HepG2 (cell line): Measurements from ENCODE around the gene TMEM129. TPM values are rescaled to one million over a fixed set of nuclear protein-coding genes. Genes with fewer than 3 reads are reported as not detected.

Source experiments
- ARNT ChIP-seq: fragments of 450-650 bp; IDR thresholded peaks from 2 replicates; pipeline ENCODE4 v1.6.1; 2017
- CHD2 ChIP-seq: IDR thresholded peaks from 2 replicates; pipeline ENCODE4 v1.6.1; 2011; ENCODE audit warnings: low read depth, low read length, improper control_type of control experiment
- EZH2 ChIP-seq: conservative IDR thresholded peaks from 2 replicates; pipeline ENCODE4 v1.6.1; 2012; ENCODE audit warnings: mild to moderate bottlenecking, low read depth, low read length, moderate library complexity
- HOXD1 ChIP-seq: sonication (generic); formaldehyde crosslinking; IDR thresholded peaks from 2 replicates; pipeline ENCODE4 v1.5.0; 2020; ENCODE audit warnings: missing genetic modification reagents
- NFE2L1 ChIP-seq: sonication (generic); formaldehyde crosslinking; IDR thresholded peaks from 2 replicates; pipeline ENCODE4 v1.4.0; 2020; ENCODE audit warnings: missing genetic modification reagents, mild to moderate bottlenecking, borderline replicate concordance
- NFE2L2 ChIP-seq: fragments of 150-350 bp; IDR thresholded peaks from 2 replicates; pipeline ENCODE4 v1.6.1; 2014; ENCODE audit warnings: low read length
- NRL ChIP-seq: sonication (generic); formaldehyde crosslinking; IDR thresholded peaks from 2 replicates; pipeline ENCODE4 v1.5.0; 2020; ENCODE audit warnings: missing genetic modification reagents, mild to moderate bottlenecking, moderate library complexity, borderline replicate concordance
- PHF21A ChIP-seq: sonication (generic); formaldehyde crosslinking; IDR thresholded peaks from 2 replicates; pipeline ENCODE4 v1.5.0; 2020; ENCODE audit warnings: mild to moderate bottlenecking, missing genetic modification reagents
- PLRG1 ChIP-seq: fragments of 450-650 bp; conservative IDR thresholded peaks from 2 replicates; pipeline ENCODE4 v1.6.1; 2016
- POGZ ChIP-seq: sonication (generic); formaldehyde crosslinking; IDR thresholded peaks from 2 replicates; pipeline ENCODE4 v1.4.0; 2020; ENCODE audit warnings: mild to moderate bottlenecking, missing genetic modification reagents
- RXRA ChIP-seq: sonication (generic); formaldehyde crosslinking; IDR thresholded peaks from 2 replicates; pipeline ENCODE4 v1.5.1; 2020; ENCODE audit warnings: missing genetic modification reagents
- SRSF9 ChIP-seq: fragments of 200-400 bp; formaldehyde crosslinking; IDR thresholded peaks from 2 replicates; pipeline ENCODE4 v1.6.1; 2018; ENCODE audit warnings: borderline replicate concordance, mild to moderate bottlenecking, low read depth, low read length; ENCODE audit not compliant: insufficient read depth, poor library complexity, severe bottlenecking
- ZEB1 ChIP-seq: IDR thresholded peaks from 2 replicates; pipeline ENCODE4 v1.6.1; 2012; ENCODE audit warnings: mild to moderate bottlenecking, low read depth, inconsistent platforms; ENCODE audit not compliant: insufficient replicate concordance
- ZFP36L1 ChIP-seq: sonication (generic); formaldehyde crosslinking; IDR thresholded peaks from 2 replicates; pipeline ENCODE4 v1.8.0; 2022; ENCODE audit warnings: mild to moderate bottlenecking, missing genetic modification reagents, moderate library complexity
- ZNF484 ChIP-seq: sonication (generic); formaldehyde crosslinking; IDR thresholded peaks from 2 replicates; pipeline ENCODE4 v1.5.1; 2020; ENCODE audit warnings: mild to moderate bottlenecking, low read depth, missing genetic modification reagents, borderline replicate concordance
- ZNF713 ChIP-seq: sonication (generic); formaldehyde crosslinking; IDR thresholded peaks from 2 replicates; pipeline ENCODE4 v1.4.0; 2020; ENCODE audit warnings: mild to moderate bottlenecking, missing genetic modification reagents
- ZNF773 ChIP-seq: sonication (generic); formaldehyde crosslinking; IDR thresholded peaks from 2 replicates; pipeline ENCODE4 v1.4.0; 2020; ENCODE audit warnings: missing genetic modification reagents, borderline replicate concordance
- polyA plus RNA-seq, 8 experiments: library from polyadenylated mRNA; depleted of rRNA in 3 of 8; stranded (reverse) in 7 of 8; unstranded in 1 of 8; fragments of >200 nt; fragmentation: Illumina TruSeq in 4 of 8; extraction: Trizol in 4 of 8; gene quantifications; 2 replicates each; pipeline versions ENCODE4 v1.2.1 to v1.2.3, GENCODE V29; 2011 to 2016; ENCODE audit warnings: low read depth in 4 of 8, missing spikeins in 1 of 8, mixed read lengths in 1 of 8; ENCODE audit not compliant: insufficient read depth in 1 of 8
- total RNA-seq, 5 experiments: library from RNA; depleted of rRNA; stranded (reverse); fragments of >200 nt; fragmentation: Illumina TruSeq; extraction: Trizol; gene quantifications; 2 replicates each; pipeline ENCODE4 v1.2.3, GENCODE V29; 2016; ENCODE audit warnings: low read depth in 1 of 5
- TF ChIP-seq, protein P1 (sequence below): sonication (generic); formaldehyde crosslinking; IDR thresholded peaks from 2 replicates; pipeline ENCODE4 v1.9.0; 2021; ENCODE audit warnings: missing genetic modification reagents, mild to moderate bottlenecking, borderline replicate concordance
- TF ChIP-seq, protein P2 (sequence below): sonication (generic); formaldehyde crosslinking; IDR thresholded peaks from 2 replicates; pipeline ENCODE4 v1.8.1; 2023; ENCODE audit warnings: missing genetic modification reagents, mild to moderate bottlenecking, borderline replicate concordance
- TF ChIP-seq, protein P3 (sequence below): sonication (generic); formaldehyde crosslinking; IDR thresholded peaks from 2 replicates; pipeline ENCODE4 v1.4.0; 2020; ENCODE audit warnings: missing genetic modification reagents, borderline replicate concordance
- TF ChIP-seq, protein P4 (sequence below): sonication (generic); formaldehyde crosslinking; IDR thresholded peaks from 2 replicates; pipeline ENCODE4 v1.4.0; 2020; ENCODE audit warnings: missing genetic modification reagents
- TF ChIP-seq, protein P5 (sequence below): sonication (generic); formaldehyde crosslinking; IDR thresholded peaks from 2 replicates; pipeline ENCODE4 v1.4.0; 2020; ENCODE audit warnings: mild to moderate bottlenecking, missing genetic modification reagents

Gene TMEM129
- total and polyA plus RNA-seq, 2 of the 13 experiments (the other 11 are each of a cell fraction or from before 2014, with no cell fraction given), result 19.0 to 25.8 TPM

DNA sequence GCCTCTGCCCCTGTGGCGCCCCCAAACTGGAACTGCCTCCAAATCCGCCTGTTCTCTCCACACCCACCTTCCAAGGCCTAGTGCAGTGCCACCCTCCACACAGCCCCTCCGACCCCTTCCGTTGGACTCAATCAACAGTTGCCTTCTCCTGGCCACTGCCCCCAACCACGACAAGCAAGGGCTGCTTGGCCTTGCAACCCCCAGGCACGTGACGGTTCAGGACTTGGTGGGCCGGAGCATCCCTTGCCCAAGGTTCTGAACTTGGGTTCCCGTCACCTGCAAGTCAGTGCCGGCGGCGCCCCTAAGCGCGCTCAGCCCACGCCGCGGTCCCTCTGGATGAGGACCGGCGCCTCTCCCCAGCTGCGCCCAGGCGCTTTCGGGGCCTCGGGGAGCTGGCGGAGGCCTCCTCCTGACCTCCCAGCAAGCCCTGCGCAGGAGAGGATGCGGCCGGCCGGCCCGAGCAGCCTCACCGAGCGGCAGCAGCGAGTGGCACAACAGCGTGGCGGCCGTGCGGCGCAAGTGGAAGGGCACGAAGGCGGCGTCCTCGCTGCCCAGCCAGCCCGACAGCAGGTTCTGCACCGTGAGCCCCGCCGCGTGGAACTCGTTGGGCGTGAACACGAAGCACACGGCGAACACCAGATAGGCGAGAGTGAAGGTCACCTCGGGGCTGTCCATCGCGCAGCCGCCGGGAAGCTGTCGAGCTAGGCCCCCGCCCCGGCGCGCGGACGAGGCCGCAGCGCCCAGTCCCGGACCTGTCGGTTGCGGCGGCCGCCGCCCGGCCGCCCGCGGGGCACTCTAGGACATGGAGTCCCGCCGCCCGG is 750 bp downstream of the TMEM129 start (continued):
- TF ChIP-seq RXRA (CRISPR knock-in tag), result peak; percentile 24; the same call in 1 of the 2 replicates
- no peak for TF ChIP-seq SRSF9
- TF ChIP-seq, protein P1, sequence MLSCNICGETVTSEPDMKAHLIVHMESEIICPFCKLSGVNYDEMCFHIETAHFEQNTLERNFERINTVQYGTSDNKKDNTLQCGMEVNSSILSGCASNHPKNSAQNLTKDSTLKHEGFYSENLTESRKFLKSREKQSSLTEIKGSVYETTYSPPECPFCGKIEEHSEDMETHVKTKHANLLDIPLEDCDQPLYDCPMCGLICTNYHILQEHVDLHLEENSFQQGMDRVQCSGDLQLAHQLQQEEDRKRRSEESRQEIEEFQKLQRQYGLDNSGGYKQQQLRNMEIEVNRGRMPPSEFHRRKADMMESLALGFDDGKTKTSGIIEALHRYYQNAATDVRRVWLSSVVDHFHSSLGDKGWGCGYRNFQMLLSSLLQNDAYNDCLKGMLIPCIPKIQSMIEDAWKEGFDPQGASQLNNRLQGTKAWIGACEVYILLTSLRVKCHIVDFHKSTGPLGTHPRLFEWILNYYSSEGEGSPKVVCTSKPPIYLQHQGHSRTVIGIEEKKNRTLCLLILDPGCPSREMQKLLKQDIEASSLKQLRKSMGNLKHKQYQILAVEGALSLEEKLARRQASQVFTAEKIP (CRISPR knock-in tag), result no peak
- TF ChIP-seq HOXD1 (CRISPR knock-in tag), result 0 out of 2 replicates have a peak, but pooled peaks have one; percentile 45
- TF ChIP-seq, protein P2, sequence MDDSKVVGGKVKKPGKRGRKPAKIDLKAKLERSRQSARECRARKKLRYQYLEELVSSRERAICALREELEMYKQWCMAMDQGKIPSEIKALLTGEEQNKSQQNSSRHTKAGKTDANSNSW (CRISPR knock-in tag), result no peak
- TF ChIP-seq ARNT, result no peak
- TF ChIP-seq, protein P3, sequence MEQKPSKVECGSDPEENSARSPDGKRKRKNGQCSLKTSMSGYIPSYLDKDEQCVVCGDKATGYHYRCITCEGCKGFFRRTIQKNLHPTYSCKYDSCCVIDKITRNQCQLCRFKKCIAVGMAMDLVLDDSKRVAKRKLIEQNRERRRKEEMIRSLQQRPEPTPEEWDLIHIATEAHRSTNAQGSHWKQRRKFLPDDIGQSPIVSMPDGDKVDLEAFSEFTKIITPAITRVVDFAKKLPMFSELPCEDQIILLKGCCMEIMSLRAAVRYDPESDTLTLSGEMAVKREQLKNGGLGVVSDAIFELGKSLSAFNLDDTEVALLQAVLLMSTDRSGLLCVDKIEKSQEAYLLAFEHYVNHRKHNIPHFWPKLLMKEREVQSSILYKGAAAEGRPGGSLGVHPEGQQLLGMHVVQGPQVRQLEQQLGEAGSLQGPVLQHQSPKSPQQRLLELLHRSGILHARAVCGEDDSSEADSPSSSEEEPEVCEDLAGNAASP (CRISPR knock-in tag), result no peak
- TF ChIP-seq PLRG1, result no peak
- no peak for TF ChIP-seq NRL (CRISPR knock-in tag)
- no peak for TF ChIP-seq EZH2
- TF ChIP-seq NFE2L2, result no peak
- TF ChIP-seq, protein P4, sequence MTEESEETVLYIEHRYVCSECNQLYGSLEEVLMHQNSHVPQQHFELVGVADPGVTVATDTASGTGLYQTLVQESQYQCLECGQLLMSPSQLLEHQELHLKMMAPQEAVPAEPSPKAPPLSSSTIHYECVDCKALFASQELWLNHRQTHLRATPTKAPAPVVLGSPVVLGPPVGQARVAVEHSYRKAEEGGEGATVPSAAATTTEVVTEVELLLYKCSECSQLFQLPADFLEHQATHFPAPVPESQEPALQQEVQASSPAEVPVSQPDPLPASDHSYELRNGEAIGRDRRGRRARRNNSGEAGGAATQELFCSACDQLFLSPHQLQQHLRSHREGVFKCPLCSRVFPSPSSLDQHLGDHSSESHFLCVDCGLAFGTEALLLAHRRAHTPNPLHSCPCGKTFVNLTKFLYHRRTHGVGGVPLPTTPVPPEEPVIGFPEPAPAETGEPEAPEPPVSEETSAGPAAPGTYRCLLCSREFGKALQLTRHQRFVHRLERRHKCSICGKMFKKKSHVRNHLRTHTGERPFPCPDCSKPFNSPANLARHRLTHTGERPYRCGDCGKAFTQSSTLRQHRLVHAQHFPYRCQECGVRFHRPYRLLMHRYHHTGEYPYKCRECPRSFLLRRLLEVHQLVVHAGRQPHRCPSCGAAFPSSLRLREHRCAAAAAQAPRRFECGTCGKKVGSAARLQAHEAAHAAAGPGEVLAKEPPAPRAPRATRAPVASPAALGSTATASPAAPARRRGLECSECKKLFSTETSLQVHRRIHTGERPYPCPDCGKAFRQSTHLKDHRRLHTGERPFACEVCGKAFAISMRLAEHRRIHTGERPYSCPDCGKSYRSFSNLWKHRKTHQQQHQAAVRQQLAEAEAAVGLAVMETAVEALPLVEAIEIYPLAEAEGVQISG (CRISPR knock-in tag), result no peak
- 0 out of 2 replicates have a peak, but pooled peaks have one; percentile 90 for TF ChIP-seq ZNF773 (CRISPR knock-in tag)
- TF ChIP-seq ZNF484 (CRISPR knock-in tag), result no peak
- TF ChIP-seq POGZ (CRISPR knock-in tag), result no peak
- no peak; the same call in 1 of the 2 replicates for TF ChIP-seq ZFP36L1 (CRISPR knock-in tag)
- no peak for TF ChIP-seq CHD2
- TF ChIP-seq NFE2L1 (CRISPR knock-in tag), result peak; percentile 41; the same call in 1 of the 2 replicates
- TF ChIP-seq, protein P5, sequence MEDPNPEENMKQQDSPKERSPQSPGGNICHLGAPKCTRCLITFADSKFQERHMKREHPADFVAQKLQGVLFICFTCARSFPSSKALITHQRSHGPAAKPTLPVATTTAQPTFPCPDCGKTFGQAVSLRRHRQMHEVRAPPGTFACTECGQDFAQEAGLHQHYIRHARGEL (CRISPR knock-in tag), result peak; percentile 68; the same call in 1 of the 2 replicates
- TF ChIP-seq ZEB1, result no peak
- TF ChIP-seq PHF21A, result no peak
- peak; percentile 80; the same call in 1 of the 2 replicates for TF ChIP-seq ZNF713 (CRISPR knock-in tag)
